Spleen (tissue), 11 donors: ENCODE results near the gene ZBTB7B. TPM values are rescaled to one million over a fixed set of nuclear protein-coding genes. Genes with fewer than 3 reads are reported as not detected.

Source experiments
- DNase-seq: peaks from one replicate; pipeline ENCODE4 v3.0.0-alpha.2; 2020
- H3K27ac ChIP-seq, 8 donors: fragments of 200-600 bp; sonication (generic) in 7 of 8; 1 replicate in 4 of 8; 2 replicates in 4 of 8; pipeline versions ENCODE4 v1.5.0 to v1.8.0; 2016 to 2021; ENCODE audit warnings: inconsistent platforms in 4 of 8, mild to moderate bottlenecking in 4 of 8, moderate library complexity in 1 of 8
- H3K27me3 ChIP-seq, 7 donors: fragments of 200-600 bp; sonication (generic) in 6 of 7; replicated peaks in 1 of 7; 1 replicate in 4 of 7; 2 replicates in 3 of 7; pipeline versions ENCODE4 v1.5.0 to v1.8.0; 2016 to 2021; ENCODE audit warnings: inconsistent platforms in 3 of 7, mild to moderate bottlenecking in 1 of 7
- H3K36me3 ChIP-seq, 6 donors: fragments of 200-600 bp; sonication (generic) in 5 of 6; 1 replicate in 4 of 6; 2 replicates in 2 of 6; pipeline versions ENCODE4 v1.5.0 to v1.8.0; 2016 to 2021; ENCODE audit warnings: inconsistent platforms in 2 of 6
- H3K4me1 ChIP-seq, 6 donors: fragments of 200-600 bp; sonication (generic) in 5 of 6; 1 replicate in 3 of 6; 2 replicates in 3 of 6; pipeline versions ENCODE4 v1.5.0 to v1.8.0; 2016 to 2021; ENCODE audit warnings: inconsistent platforms in 3 of 6
- H3K4me3 ChIP-seq, 8 donors: fragments of 200-600 bp; sonication (generic) in 7 of 8; 1 replicate in 4 of 8; 2 replicates in 4 of 8; pipeline versions ENCODE4 v1.5.0 to v1.8.0; 2016 to 2021; ENCODE audit warnings: inconsistent platforms in 4 of 8, mild to moderate bottlenecking in 4 of 8, moderate library complexity in 2 of 8
- H3K9me3 ChIP-seq, 8 donors: fragments of 200-600 bp; sonication (generic) in 7 of 8; 1 replicate in 4 of 8; 2 replicates in 4 of 8; pipeline versions ENCODE4 v1.5.0 to v1.8.0; 2016 to 2021; ENCODE audit warnings: inconsistent platforms in 4 of 8
- CTCF ChIP-seq, 11 experiments: fragments of 200-600 bp in 7 of 11; fragments of 450-650 bp in 4 of 11; sonication (generic) in 4 of 11; IDR thresholded peaks in 8 of 11; conservative IDR thresholded peaks in 3 of 11; 1 replicate in 7 of 11; 2 replicates in 4 of 11; pipeline versions ENCODE4 v1.4.0 to v1.8.0; 2016 to 2021; ENCODE audit warnings: antibody characterized with exemption in 11 of 11, inconsistent platforms in 4 of 11, mild to moderate bottlenecking in 1 of 11
- POLR2A ChIP-seq, 3 donors: fragments of 450-650 bp; IDR thresholded peaks; one replicate each; pipeline ENCODE4 v1.5.1; 2017; ENCODE audit warnings: antibody characterized with exemption in 3 of 3, mild to moderate bottlenecking in 1 of 3
- POLR2AphosphoS5 ChIP-seq, 3 donors: sonication (generic); formaldehyde crosslinking; IDR thresholded peaks; one replicate each; pipeline ENCODE4 v1.5.1; 2017; ENCODE audit warnings: antibody characterized with exemption in 3 of 3
- WGBS, 5 donors: extraction: QIAGEN DNeasy Blood & Tissue Kit in 3 of 5; methylation state at CpG; one replicate each; pipeline versions ENCODE4 v1.1.5 to v1.1.7; 2013 to 2018; 5-methylcytosine and 5-hydroxymethylcytosine counted together
- intact Hi-C: fragments of 100-400 bp; cut with DNase I; formaldehyde crosslinking; loops from one replicate; pipeline ENCODE4 v1.15.0; 2023; ENCODE audit warnings: low total_unique reads
- polyA plus RNA-seq, 3 donors: library from polyadenylated mRNA; stranded (reverse); fragments of 200-250 nt; gene quantifications; one replicate each; pipeline ENCODE4 v1.2.1, GENCODE V29; 2013
- total RNA-seq, 7 donors: library from RNA; depleted of rRNA in 3 of 7; stranded (reverse); fragments of >200 nt in 3 of 7; fragmentation: NEBNext Ultra II Directional in 4 of 7; extraction: Animal tissue kit (Norgen Biotek cat#: 25700) in 4 of 7; gene quantifications; one replicate each; pipeline versions ENCODE4 v1.1.0 to v1.2.1, GENCODE V29; 2016 to 2021
- donor health status: healthy with polysubstance abuse.
- donor health status: DM: no; HTN: no; CAD: no; lungs with moderate emphysema.
- donor health status: DM: no; HTN: no; CAD: no.
- donor health status: Bipolar disorder and iron deficiency.
- donor health status: healthy.
- donor health status: DM: no; HTN: no; CAD: no.
- donor health status: DM: yes; HTN: yes; CAD: no.

ZBTB7B gene
- total and polyA plus RNA-seq, 10 donors = 11.1 to 88.9 (median 57.5) TPM

- WGBS, 5 donors = 33 to 42% (median 41%) methylated on average over 16 to 17 of the region's 17 CpGs
- DNase-seq = peak; percentile 88
- intact Hi-C loops = loop anchor here (10.0 kb wide), 1 partner anchor 59 kb away; the partner anchor contains the start of gene EFNA4
- Histone ChIP-seq H3K36me3 (no peaks in the 10 kb centered on the region), H3K27me3 (no peaks in the 10 kb centered on the region), H3K27ac (peak overlapping the region; percentile 81 to 99 (median 95)), H3K4me1 (peaks cover 26 to 91% (median 67%) of the 10 kb centered on the region in 6 donors), H3K9me3 (no peaks in the 10 kb centered on the region), H3K4me3 (peak overlapping the region in 5 of 8 donors; percentile 71 to 90 (median 81))
- TF ChIP-seq POLR2A (IDR thresholded peaks at IDR 0.05) (no peak), POLR2AphosphoS5 (IDR thresholded peaks at IDR 0.05) (peak; percentile 20 to 56 (median 42))
Observed at GRCh38 chr1:155005076-155006011, 2.7 kb downstream of the ZBTB7B start.

DNA sequence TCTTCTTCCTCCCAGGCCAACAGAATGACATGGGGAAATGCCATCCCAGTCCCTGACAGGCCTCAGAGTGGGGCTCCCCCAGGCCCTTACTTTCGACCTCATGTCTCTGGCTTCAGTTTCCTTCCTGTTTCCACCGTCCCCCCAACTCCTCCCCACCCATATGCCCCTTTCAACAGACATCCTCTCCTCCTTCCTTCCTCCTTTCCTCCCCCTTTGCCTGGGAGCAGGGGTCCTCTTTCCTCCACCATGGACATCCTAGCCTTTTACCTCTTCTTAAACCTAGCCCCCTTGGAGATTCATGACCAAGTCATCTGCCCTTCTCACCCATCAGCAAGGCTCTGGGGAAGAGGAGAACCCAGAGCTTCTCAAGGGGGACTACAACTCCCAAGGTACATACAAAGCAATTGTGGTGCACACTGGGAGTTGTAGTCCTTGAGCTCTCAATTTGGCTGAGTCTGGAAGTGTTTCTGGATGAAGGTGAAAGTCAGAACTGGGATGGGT is 4.0 kb downstream of the ZBTB7B start:
- DNase-seq = peak; percentile 79
- peaks cover 0 to 9% (median 0%) of the 10 kb centered on the region in 6 donors for H3K36me3 ChIP-seq
- intact Hi-C loops = loop anchor here (10.0 kb wide), 1 partner anchor 58 kb away; the partner anchor contains the start of gene EFNA4
- peak overlapping the region; percentile 81 to 99 (median 95) for H3K27ac ChIP-seq
- H3K27me3 ChIP-seq = no peaks in the 10 kb centered on the region
- 4 to 17% (median 11%) methylated on average over 2 of the region's 2 CpGs for WGBS, 5 donors
- peaks cover 28 to 91% (median 80%) of the 10 kb centered on the region in 6 donors for H3K4me1 ChIP-seq
- no peaks in the 10 kb centered on the region for H3K9me3 ChIP-seq
- TF ChIP-seq POLR2AphosphoS5 (IDR thresholded peaks at IDR 0.05) (no peak), CTCF (IDR thresholded peaks at IDR 0.05 in 8 of 11, conservative IDR thresholded peaks at IDR 0.05 in 3 of 11) (no peak), POLR2A (IDR thresholded peaks at IDR 0.05) (no peak)
- H3K4me3 ChIP-seq = peak overlapping the region in 1 of 8 donors; percentile 76

GRCh38 chr1:155007251-155007828 is 4.7 kb downstream of the ZBTB7B start:
- Histone ChIP-seq H3K4me1 (peaks cover 35 to 96% (median 87%) of the 10 kb centered on the region in 6 donors), H3K4me3 (peak overlapping the region in 3 of 8 donors; percentile 37 to 76 (median 43)), H3K27me3 (no peaks in the 10 kb centered on the region), H3K36me3 (peaks cover 0 to 11% (median 0%) of the 10 kb centered on the region in 6 donors), H3K9me3 (no peaks in the 10 kb centered on the region), H3K27ac (peak overlapping the region; percentile 13 to 99 (median 95))
- peak; percentile 87 for DNase-seq
- WGBS, 5 donors = 47 to 82% (median 64%) methylated on average over 4 to 6 of the region's 6 CpGs
- no peak for TF ChIP-seq POLR2AphosphoS5 (IDR thresholded peaks at IDR 0.05)
- intact Hi-C loops = loop anchor here (10.0 kb wide), 1 partner anchor 57 kb away; the partner anchor contains the start of gene EFNA4

DNA sequence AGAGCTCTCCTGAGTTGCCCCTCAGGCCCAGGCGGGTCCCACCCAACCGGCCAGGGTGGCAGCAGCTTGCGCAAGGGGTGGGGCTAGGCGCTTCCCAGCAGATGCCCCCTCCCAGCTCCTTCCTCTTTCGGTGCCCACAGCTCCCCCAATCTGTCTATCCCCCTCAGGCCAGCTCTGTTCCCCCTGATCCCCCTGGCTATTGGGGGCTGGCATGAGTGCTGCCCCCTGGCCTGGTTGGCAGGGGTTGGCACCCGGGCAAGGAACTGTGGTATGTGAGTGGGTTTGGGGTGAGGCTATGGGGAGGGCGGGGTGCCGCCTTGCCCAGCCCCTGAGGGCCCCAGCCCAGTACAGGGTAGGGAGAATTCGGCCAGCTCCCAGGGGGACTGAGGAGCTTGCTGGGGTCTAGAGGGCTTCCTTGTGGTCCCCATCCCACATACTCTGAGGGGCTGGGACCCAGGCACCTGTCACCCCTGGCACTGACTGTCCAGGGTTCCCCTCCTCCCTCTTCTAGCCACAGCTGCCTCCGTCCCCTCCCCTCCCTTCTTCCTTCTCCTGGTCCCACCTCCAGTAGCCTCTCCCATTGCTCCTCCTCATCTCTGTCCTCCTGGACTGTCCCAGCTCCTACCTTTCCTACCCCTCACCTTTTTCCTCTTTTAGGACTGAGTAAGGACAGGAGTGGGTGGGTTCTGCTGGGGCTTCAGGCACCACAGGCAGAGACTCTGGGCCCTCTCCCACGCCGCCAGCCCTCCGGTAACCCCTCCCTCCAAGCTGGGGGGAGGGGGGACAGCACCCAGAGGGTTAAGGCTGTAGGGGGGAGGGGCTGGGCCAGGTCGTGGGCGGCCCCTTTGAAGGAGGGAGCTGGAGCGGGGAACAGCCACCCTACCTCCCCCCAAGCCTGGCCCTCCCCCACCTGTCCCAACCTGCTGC is 5.7 kb downstream of the ZBTB7B start:
- H3K4me3 ChIP-seq = peak overlapping the region in 6 of 8 donors; percentile 29 to 76 (median 36)
- peaks cover 44 to 100% (median 96%) of the 10 kb centered on the region in 6 donors for H3K4me1 ChIP-seq
- peak; percentile 89 for DNase-seq
- TF ChIP-seq POLR2AphosphoS5 (IDR thresholded peaks at IDR 0.05) = peak in 1 of 3 donors; percentile 61
- TF ChIP-seq CTCF (IDR thresholded peaks at IDR 0.05 in 8 of 11, conservative IDR thresholded peaks at IDR 0.05 in 3 of 11) = no peak
- no peaks in the 10 kb centered on the region for H3K27me3 ChIP-seq
- H3K9me3 ChIP-seq = no peaks in the 10 kb centered on the region
- H3K36me3 ChIP-seq = peaks cover 0 to 11% (median 0%) of the 10 kb centered on the region in 6 donors
- WGBS, 5 donors = 39 to 59% (median 50%) methylated on average over 15 to 16 of the region's 16 CpGs
- intact Hi-C loops = loop anchor here (10.0 kb wide), 1 partner anchor 57 kb away; the partner anchor contains the start of gene EFNA4
- H3K27ac ChIP-seq = peak overlapping the region; percentile 13 to 99 (median 95)
